GM18870 (cell line): ENCODE measurements around the gene AGMO.

Experiments
- ATAC-seq: cut with Tn5 transposase; IDR thresholded peaks from one replicate; pipeline ENCODE4 v1.9.1; 2021; ENCODE audit warnings: moderate library complexity; ENCODE audit not compliant: unreplicated experiment

AGMO gene

GRCh38 chr7:15462721-15463389 is 99.0 kb downstream of the AGMO start:
- ATAC-seq = no peak

GRCh38 chr7:15461576-15461975 is 100.2 kb downstream of the AGMO start:
- ATAC-seq = no peak

GRCh38 chr7:15459018-15459615 is 102.7 kb downstream of the AGMO start:
- no peak for ATAC-seq

GRCh38 chr7:15457990-15458955 is 103.5 kb downstream of the AGMO start:
- no peak for ATAC-seq

- no peak for ATAC-seq
Measured at GRCh38 chr7:15452670-15453069, 109.1 kb downstream of the AGMO start.

GRCh38 chr7:15446722-15447121 is 115.1 kb downstream of the AGMO start:
- no peak for ATAC-seq

GRCh38 chr7:15446280-15446679 is 115.5 kb downstream of the AGMO start:
- no peak for ATAC-seq

GRCh38 chr7:15441915-15442314 is 119.9 kb downstream of the AGMO start:
- no peak for ATAC-seq

- no peak for ATAC-seq
Measured at GRCh38 chr7:15440482-15440881, 121.3 kb downstream of the AGMO start.

GRCh38 chr7:15439853-15440252 is 122.0 kb downstream of the AGMO start:
- no peak for ATAC-seq

GRCh38 chr7:15433151-15433550 is 128.7 kb downstream of the AGMO start:
- ATAC-seq = no peak

- no peak for ATAC-seq
Measured at GRCh38 chr7:15430911-15431310, 130.9 kb downstream of the AGMO start.

GRCh38 chr7:15430191-15430590 is 131.6 kb downstream of the AGMO start:
- no peak for ATAC-seq

GRCh38 chr7:15424468-15424867 is 137.3 kb downstream of the AGMO start:
- ATAC-seq = no peak

- no peak for ATAC-seq
Measured at GRCh38 chr7:15419596-15419995, 142.2 kb downstream of the AGMO start.

- ATAC-seq = no peak
Measured at GRCh38 chr7:15418264-15418663, 143.6 kb downstream of the AGMO start.

- ATAC-seq = no peak
Measured at GRCh38 chr7:15417341-15417988, 144.3 kb downstream of the AGMO start.

GRCh38 chr7:15411019-15411418 is 150.8 kb downstream of the AGMO start:
- ATAC-seq = no peak

GRCh38 chr7:15407910-15408309 is 153.9 kb downstream of the AGMO start:
- no peak for ATAC-seq

GRCh38 chr7:15403751-15404150 is 158.1 kb downstream of the AGMO start:
- no peak for ATAC-seq

- no peak for ATAC-seq
Measured at GRCh38 chr7:15403315-15403714, 158.5 kb downstream of the AGMO start.
